Caki2 (cell line): ENCODE data around the gene ADAMTS2. TPM values are rescaled to one million over a fixed set of nuclear protein-coding genes. Genes with fewer than 3 reads are reported as not detected.
"Not testable (repeated sequence)": the region's sequence is repeated elsewhere in the genome, so short reads cannot be mapped to it uniquely, and the experiment has no call there.

ENCODE experiments used
- DNase-seq: peaks from one replicate; pipeline ENCODE4 v3.0.0-alpha.2; 2015; ENCODE audit warnings: low read depth
- in situ Hi-C: cut with HindIII; loops from 2 replicates; pipeline ENCODE4 v1.10.0; 2016; ENCODE audit warnings: low sequenced_read_pairs, low pct_unique_long_range_greater_than_20kb, mixed read lengths
- total RNA-seq: library from RNA; depleted of rRNA; stranded (reverse); fragments of >200 nt; shearing (Covaris generic); gene quantifications from 2 replicates; pipeline ENCODE4 v1.2.3, GENCODE V29; 2014; ENCODE audit warnings: low replicate concordance

ADAMTS2 gene
- total RNA-seq, 1 experiment from 2014 or later = 5.0 TPM

GRCh38 chr5:179294131-179294780, 51.0 kb downstream of the ADAMTS2 start:
- in situ Hi-C loops = no loop called here
- no peak for DNase-seq

- DNase-seq = no peak
- in situ Hi-C loops = no loop called here
These were observed 52.3 kb downstream of the ADAMTS2 start for GRCh38 chr5:179292681-179293635.

- in situ Hi-C loops = no loop called here
- DNase-seq = no peak
These were observed 53.1 kb downstream of the ADAMTS2 start for GRCh38 chr5:179292202-179292601.

- in situ Hi-C loops = no loop called here
- no peak for DNase-seq
These were observed 54.4 kb downstream of the ADAMTS2 start for GRCh38 chr5:179290681-179291540.

- no peak for DNase-seq
- in situ Hi-C loops = no loop called here
These were observed 55.4 kb downstream of the ADAMTS2 start for GRCh38 chr5:179289756-179290385.

- DNase-seq = no peak
- in situ Hi-C loops = no loop called here
These were observed 56.5 kb downstream of the ADAMTS2 start for GRCh38 chr5:179288809-179289185.

GRCh38 chr5:179288101-179288808, 57.0 kb downstream of the ADAMTS2 start:
- no peak for DNase-seq
- in situ Hi-C loops = no loop called here

- in situ Hi-C loops = no loop called here
- no peak for DNase-seq
These were observed 57.6 kb downstream of the ADAMTS2 start for GRCh38 chr5:179287631-179288030.

- no peak for DNase-seq
- in situ Hi-C loops = no loop called here
These were observed 58.2 kb downstream of the ADAMTS2 start for GRCh38 chr5:179287071-179287470.

- in situ Hi-C loops = not testable (repeated sequence)
These were observed 59.5 kb downstream of the ADAMTS2 start for GRCh38 chr5:179285776-179286162.

GRCh38 chr5:179284751-179285631, 60.3 kb downstream of the ADAMTS2 start:
- in situ Hi-C loops = no loop called here
- DNase-seq = peak; percentile 16

More at GRCh38 chr5:179285776-179286162, 59.5 kb downstream of the ADAMTS2 start:
- DNase-seq = not testable (repeated sequence)

- DNase-seq, in situ Hi-C loops: not testable (repeated sequence)
These were observed 61.4 kb downstream of the ADAMTS2 start for GRCh38 chr5:179283908-179284307.

- in situ Hi-C loops = no loop called here
These were observed 63.6 kb downstream of the ADAMTS2 start for GRCh38 chr5:179281694-179282093.

GRCh38 chr5:179280095-179280490, 65.2 kb downstream of the ADAMTS2 start:
- in situ Hi-C loops = no loop called here
- DNase-seq = no peak

More at GRCh38 chr5:179281694-179282093, 63.6 kb downstream of the ADAMTS2 start:
- DNase-seq = no peak

- no peak for DNase-seq
- in situ Hi-C loops = no loop called here
These were observed 65.7 kb downstream of the ADAMTS2 start for GRCh38 chr5:179279347-179280094.

- in situ Hi-C loops = no loop called here
- DNase-seq = no peak
These were observed 66.7 kb downstream of the ADAMTS2 start for GRCh38 chr5:179278546-179278945.
